HG03565 (cell line): ENCODE data around the gene LRRC8E.
"Not testable (repeated sequence)": the region's sequence is repeated elsewhere in the genome, so short reads cannot be mapped to it uniquely, and the experiment has no call there.

Experiments
- ATAC-seq: cut with Tn5 transposase; IDR thresholded peaks from one replicate; pipeline ENCODE4 v1.9.1; 2021; ENCODE audit warnings: mild to moderate bottlenecking, moderate library complexity; ENCODE audit not compliant: unreplicated experiment

Gene LRRC8E

DNA sequence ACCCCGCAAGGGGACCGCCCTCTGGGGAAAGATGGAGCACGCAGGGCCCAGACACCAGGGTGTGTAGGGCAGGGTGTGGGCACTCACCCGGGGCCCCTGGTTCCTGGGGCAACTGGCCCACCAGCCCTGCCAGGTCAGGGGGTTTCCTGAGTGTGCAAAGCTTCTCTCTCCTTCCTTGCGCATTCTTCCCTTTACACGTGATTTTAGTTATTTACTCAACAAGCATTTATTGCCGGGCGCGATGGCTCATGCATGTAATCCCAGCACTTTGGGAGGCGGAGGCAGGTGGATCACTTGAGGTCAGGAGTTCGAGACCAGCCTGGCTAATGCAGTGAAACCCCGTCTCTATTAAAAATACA lies 34.6 kb upstream of the LRRC8E start:
- ATAC-seq = no peak

DNA sequence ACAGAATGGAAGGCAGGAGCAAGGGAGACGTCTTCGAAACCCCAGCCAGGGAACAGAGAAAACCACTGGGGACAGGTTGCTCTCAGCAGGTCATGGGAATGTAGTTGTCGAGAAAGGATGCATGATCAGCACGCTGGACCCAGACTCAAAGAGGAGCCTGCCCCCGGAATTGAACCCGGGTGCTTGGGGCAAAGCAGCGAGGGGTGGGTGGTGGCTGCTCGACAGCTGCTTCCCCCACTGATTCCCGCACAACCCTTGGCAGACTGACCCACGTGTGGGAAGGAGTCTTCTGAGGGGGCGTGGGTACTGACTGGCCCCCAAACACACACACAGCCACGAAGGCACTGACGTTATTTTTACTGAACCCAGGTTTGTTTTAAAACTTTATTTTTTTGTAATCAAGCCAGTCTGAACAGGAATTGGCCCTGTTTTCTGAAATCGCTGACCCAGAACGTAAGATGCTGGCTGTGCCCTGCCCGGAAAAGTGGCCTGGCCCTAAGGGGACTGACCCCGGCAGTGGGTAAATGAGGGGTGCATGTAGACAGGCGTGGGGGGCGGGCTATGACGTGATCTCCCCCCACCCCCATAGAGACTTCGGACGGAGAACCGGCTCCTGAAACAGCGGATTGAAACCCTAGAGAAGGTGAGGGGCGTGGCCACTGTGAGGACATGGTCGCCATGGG lies 32.7 kb upstream of the LRRC8E start:
- no peak for ATAC-seq

DNA sequence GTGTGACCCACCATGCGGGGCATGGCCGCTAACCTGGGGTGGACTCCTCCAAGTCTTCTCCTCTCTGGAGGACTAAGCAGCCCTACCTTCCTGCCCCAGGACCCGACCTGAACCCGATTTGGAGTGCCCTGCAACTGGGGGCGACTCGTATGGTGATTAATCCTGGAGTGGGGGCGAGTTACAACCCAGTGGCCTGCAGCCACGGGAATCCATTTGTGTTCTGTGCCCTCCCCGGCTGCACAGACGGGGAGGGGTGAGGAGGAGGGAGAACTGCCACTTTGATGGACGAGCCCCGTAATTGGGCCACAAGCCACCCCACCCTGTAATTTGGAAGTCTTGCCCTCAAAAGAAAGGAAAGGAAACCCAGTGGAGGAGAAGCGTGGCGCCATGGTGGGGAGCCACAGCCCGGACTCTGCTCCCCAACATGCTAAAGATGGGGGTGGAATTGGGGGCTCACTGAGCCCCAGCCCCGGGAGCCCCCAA lies 32.2 kb upstream of the LRRC8E start:
- no peak for ATAC-seq

DNA sequence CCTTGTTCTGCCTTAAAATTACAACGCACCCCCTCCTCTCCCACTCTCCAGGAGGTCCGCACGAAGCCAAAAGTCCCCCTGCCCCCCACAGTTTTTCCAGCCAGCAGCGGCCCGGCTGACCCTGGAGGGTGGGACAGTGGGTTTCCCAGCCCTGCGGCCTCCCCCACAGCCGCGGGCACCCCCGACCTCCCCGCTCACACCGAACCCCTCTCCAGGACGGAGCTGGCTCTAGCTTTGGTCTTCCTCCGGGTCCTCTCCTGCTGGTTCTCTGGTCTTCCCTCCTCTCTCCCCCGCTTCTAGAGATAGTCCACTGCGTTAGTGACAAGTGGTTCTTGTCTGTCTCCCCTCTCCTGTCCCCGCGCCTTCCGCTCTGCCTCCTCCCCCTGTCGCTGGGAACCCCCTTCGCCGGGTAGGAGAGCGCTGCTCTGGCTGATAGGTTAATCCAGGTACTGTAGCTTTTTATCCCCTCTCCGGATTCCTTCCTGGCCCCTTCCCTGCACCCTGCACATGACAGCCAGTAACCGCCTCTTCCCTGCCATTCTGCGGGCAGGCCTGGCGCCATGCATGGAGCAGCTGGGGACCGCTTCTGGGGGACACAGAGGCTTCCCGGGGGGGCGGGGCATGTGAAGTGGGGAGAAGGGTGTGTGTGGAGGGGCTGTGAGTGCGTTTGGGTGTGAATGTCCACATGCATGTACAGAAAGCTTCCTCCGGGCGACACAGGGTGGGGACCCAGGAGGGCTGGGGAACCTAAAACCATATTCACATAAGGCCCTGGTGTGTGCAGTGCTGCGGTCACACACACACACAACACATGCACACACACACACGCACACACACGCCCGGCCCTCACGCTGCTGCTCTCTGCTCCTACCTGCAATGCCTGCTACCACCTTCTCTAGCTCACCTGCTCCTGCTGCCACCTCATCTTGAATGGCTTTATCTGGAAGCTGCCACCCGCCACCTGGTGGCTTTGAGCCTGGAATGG lies 31.3 kb upstream of the LRRC8E start:
- no peak for ATAC-seq

DNA sequence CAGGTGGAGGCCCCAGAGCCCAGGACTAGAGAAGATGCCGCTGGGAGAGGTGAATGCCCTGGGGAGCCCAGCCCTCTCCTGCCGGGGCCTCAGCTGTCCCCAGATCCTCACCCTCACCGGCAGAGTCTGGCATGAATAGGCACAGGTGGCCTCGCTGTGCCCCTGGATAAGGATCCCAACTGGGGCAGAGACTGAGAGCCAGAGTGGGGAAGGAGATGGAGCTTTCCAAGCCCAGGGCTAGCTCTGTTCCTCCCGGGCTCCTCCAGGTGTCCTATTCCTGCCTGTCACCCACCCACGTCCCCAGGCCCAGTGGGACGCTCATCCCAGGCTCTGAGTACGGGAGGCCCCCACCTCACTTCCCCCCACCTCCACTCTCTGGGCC lies 30.6 kb upstream of the LRRC8E start:
- no peak for ATAC-seq

DNA sequence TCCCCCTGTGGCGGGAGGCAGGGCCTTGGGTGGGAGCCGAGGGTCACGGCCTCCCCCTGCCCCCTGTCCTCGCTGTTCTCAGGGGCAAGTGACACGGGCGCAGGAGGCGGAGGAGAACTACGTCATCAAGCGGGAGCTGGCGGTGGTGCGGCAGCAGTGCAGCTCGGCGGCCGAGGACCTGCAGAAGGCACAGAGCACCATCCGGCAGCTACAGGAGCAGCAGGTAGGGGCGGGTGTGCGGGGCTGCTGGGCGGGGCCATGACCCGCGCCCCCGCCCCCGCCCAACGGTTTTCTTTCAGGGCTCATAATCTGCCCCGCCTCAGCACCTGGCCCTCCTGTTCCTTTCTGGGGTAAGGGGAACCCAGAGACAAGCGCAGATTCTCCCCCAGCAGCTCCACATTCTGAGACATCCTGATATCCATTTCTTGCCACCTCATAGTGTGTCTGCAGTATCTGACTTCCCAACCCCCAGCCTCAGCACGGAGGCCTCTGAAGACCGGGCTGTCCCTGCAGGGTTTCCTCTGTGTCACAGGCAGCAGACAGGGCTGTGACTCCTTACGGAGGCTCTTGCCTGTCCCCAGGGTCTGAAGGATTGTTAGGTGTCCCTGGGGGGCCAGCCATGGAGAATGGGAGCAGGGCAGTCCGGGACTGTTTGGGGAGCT lies 30.1 kb upstream of the LRRC8E start:
- ATAC-seq = no peak

DNA sequence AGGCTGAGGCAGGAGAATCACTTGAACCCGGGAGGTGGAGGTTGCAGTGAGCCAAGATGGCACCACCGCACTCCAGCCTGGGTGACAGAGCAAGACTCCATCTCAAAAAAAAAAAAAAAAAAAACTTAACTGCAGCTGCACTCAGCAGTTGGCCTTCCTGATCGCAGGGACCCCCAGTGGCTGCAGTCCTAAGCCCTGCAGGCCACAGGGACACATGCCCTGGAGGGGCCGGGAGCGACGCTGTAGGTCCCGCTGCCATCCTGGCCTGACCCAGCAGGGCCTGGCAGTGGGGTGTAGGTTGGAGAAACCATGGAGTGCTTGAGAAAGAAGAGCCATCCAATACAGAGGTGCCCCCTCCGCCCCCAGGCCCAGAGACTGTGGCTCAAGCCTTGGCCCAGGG lies 29.2 kb upstream of the LRRC8E start:
- not testable (repeated sequence) for ATAC-seq

DNA sequence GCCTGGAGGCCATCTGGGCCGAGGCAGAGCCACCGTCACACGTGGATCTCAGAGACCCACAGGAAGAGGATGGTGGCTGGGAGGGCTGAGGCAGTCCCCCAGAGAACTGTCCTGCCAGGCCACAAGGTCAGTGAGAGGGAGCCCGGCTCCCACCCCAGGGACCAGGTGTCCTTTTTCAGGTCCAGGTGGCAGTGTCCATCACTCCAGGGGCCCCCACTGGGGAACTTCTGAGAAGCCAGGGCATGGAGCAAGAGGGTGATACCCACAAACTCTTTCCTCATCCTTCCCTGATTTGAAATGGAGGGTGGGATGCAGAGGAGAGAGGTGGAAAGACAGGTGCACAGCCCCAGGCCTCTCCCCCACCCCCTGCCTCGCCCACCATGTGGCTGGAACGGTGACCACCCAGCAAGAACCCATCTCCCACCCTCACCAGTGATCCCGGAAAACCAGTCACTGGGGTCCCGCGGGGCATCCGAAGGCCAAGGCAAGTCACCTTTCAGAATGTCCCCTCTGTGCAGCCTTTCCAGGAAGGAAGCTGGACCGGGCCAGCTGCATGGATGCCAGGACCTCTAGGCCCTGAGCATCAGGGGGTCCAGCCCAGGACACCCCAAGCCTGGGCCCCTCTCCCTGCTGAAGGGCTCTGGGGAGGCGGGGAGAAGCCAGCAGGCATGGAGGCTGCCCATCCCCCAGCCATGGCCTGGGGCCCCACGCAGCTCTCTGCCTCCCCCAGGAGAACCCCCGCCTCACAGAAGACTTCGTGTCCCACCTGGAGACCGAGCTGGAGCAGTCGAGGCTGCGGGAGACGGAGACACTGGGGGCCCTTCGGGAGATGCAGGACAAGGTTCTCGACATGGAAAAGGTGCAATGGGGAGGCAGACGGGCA lies 28.2 kb upstream of the LRRC8E start:
- no peak for ATAC-seq

DNA sequence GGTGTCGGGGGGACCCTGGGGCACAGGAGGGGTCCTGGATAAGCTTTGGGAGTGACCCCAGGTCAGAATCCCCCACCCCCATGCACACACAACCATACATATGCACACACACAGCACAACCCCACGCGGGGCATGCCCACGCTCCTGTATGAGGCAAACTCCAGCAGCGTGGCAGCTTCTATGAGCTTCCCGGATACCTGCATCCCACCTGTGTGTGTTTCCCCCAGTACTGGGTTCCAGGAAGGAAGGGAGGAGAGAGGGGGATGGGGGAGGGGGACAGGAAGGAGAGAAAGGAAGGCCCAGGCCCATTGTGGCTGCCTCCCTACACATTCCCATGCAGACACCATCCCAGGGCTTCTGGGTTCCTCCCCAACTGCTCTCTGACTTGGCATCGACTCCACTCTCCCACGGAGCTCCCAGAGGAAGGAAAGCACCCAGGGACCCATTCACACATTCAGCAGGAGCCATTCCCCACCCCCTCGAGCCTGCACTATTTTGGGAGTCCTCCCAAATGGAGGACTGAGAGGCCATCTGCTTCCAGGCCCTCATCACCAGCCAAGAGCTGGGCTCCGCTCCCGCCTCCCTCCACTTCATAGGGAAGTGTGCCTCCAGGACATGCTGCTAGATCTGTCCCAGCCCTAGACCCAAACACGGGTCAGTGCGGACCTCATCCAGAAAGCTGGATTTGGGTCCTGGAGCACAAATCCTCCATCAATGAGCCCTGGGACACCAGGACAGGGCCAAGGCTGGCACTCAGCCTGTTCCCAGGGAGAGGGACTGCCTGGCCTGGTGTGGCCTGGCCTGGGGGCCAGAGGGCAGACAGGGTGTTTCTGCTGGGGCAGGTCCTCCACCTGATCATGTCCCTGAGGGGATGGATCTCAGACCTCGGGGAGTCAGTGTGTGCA lies 27.3 kb upstream of the LRRC8E start:
- no peak for ATAC-seq

DNA sequence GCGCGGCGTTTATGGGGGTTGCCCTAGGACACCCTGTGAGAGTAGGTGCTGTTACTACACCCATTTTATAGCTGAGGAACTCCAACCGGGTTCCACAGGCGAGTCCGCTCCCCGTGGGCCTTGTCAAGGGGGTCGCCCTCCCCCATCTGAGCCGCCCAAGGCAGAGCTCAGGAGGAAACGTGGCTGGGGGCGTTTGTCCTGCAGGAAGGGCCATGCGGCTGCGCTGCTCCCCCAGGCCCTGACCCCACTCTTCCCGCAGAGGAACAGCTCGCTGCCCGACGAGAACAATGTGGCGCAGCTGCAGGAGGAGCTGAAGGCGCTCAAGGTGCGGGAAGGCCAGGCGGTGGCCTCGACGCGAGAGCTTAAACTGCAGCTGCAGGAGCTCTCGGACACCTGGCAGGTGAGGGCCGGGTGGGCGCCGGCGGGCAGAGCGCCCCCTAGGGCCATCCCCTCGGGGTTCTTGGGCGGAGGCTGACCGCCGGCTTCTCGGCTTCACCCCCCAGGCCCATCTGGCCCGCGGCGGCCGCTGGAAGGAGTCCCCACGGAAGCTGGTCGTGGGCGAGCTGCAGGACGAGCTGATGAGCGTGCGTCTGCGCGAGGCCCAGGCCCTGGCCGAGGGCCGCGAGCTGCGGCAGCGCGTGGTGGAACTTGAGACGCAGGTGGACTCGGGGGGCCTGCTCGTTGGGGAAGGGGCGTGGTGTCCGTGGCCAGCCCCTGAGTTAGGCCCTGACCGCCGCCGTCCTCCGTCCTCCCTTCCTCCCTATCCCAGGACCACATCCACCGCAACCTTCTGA lies 26.5 kb upstream of the LRRC8E start:
- ATAC-seq = no peak

DNA sequence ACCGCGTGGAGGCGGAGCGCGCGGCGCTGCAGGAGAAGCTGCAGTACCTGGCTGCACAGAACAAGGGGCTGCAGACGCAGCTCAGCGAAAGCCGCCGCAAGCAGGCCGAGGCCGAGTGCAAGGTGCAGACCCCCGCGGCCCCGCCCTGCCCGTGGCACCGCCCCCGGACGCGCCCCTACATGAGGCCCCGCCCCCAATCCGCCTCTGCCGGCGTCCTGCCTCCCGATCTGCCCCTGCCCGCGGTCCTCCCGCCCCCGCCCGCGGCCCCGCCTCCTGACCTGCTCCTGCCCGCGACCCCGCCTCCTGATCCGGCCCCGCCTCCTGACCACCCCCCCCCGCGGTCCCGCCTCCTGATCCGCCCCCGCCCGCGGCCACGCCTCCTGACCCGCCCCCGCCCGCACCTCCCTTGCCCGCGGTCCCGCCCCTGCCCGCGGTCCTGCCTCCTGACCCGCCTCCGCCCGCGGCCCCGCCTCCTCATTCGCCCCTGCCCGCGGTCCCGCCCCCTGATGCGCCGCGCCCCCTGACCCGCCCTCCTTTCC lies 25.8 kb upstream of the LRRC8E start:
- ATAC-seq = no peak

DNA sequence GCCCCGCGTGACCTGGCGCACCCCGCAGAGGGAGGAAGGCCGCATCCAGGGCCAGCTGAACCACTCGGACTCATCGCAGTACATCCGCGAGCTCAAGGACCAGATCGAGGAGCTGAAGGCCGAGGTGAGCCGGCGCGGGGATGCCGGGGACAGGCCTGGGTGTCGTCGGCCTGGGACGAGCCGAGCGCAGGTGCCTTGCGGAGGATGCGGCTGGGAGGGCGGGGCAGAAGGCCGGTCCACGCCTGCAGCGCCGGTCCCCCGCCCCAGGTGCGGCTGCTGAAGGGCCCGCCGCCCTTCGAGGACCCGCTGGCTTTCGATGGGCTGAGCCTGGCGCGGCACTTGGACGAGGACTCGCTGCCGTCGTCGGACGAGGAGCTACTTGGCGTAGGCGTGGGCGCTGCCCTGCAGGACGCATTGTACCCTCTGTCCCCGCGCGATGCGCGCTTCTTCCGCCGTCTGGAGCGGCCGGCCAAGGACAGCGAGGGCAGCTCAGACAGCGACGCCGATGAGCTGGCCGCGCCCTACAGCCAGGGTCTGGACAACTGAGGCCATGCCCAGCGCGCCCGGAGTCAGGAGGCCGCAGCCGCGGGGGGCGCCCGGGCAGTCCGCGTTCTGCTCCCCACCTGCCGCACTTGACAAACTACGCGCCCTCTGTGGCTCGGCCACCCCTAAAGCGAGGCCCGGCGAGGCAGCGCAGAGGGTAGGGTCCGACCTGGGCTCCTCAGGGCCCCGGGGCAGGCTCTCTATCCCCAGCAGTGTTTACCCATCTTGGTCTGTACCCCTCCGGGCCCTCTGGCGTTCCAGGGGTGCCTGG lies 24.9 kb upstream of the LRRC8E start:
- ATAC-seq = no peak

DNA sequence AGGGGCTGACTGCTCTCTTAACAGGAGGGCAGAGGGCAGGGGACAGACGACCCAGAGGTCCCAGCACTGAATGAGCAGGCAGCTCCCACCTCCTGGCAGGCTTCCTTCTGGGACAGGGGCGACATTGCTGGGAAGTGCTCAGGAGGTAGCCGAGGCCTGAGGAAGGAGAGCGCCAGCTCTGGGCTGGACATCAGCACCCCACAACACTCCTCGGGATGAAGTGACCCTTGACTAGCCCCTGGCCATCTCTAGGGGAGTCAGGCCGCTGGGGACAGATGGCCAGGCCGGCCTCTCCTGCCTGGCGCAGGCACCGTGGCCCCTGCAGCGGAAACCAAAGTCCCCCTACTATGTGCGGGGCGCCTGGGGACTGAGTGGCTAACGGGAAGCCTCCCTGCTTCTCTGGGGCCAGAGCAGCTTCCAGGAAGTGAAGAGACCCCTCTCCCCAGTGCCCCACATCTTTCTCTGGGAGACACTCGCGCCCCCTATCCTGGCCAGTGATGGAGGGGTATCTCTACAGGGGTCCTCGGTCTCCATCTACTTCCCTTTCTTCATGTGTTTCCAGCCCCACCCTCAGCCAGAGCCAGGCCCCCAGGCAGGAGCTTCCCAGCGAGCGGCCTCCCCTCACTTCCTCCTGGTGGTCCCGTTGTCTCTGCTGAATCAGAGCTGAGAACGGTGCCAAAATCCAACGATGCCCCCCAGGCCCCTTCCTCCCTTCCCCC lies 24.2 kb upstream of the LRRC8E start:
- no peak for ATAC-seq

DNA sequence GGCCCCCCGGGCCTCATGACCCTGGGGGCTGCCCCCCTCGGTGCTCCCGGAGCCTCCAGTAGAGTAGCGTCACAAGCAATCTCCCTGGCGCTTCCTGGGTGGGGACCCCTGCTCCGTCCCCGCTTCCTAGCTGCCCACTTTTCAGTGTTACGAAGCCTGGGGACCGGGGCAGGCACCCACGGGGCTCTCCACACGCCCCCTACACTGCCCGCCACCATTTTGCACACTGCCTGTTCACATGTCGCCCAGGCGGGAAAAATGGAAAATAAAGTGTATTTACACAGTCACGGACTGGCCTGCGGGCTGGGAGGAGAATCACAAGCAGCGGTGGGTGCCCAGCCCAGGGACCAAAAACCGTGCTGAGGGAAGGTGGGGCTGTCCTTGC lies 23.6 kb upstream of the LRRC8E start:
- ATAC-seq = no peak

DNA sequence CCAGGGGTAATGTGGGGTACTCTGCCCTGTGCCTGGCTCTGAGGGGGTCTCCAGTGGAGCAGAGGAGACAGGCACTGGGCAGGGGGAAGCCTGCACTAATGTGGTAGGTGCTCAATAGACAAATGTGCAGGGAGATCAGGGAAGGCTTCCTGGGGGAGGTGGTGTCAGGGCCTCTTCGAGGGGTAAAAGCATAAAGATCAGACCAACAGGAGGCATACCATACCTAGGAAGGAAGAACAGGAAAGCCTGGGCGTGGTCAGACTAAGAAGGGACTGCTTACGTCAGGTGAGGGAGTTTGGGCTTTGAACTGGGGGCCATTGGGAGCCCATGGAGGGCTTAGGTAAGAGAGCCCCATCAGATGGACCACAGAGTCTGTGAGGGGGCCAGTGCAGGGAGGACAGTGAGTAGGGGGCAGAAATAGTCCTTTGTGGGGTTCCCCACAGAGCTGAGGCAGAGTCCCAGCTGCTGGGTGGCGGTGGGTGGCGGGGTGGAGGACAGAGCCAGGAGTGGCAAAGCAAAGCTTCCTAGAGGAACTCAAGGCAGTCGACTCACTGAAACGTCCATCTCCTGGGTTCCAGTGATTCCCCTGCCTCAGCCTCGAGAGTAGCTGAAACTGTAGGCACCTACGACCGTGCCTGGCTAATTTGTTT lies 22.9 kb upstream of the LRRC8E start:
- ATAC-seq = no peak

DNA sequence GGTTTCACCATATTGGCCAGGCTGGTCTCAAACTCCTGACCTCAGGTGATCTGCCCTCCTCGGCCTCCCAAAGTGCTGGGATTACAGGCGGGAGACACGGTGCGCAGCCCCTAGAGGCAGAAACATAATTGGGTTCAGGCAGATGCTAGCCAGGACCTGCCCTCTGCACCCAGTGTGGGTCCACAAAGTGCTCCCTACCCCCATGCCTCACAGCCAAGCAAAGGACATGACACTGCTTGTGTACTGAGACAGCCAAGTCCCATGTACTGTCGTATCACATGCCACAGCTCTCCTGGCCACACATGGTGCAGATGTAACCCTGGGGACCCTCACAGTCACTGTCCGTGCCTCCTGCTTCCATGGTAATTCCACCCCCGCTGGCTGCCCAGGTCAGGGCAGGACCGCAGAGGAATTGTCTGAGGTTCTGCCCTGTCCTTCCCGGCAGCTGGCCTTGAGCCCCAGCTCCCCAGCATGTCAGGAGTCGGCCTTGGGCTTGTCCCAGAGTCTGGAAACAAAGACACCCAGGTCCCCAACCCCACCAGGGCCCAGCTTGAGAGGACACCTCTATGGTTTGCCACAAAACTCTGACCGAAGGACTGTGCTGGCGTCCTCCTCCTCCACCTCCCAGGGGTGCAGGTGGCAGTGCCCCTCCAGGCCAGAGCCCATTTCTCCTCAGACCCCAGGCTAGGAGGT lies 21.8 kb upstream of the LRRC8E start:
- ATAC-seq = no peak
